ENCODE measurements around the gene TEDC2. TPM values are rescaled to one million over a fixed set of nuclear protein-coding genes. Genes with fewer than 3 reads are reported as not detected.

The TEDC2 gene
- total RNA-seq, 1 experiment from 2014 or later, result 45.4 TPM

GRCh38 chr16:2498531-2499253 lies 38.8 kb downstream of the TEDC2 start:
- Mint-ChIP-seq H3K9me3 (no peaks in the 10 kb centered on the region), H3K27ac (no peak overlapping the region), H3K4me3 (no peak overlapping the region), H3K4me1 (peaks cover 3 to 5% of the 10 kb centered on the region in 2 experiments), H3K27me3 (ENCODE audit: low read depth) (no peaks in the 10 kb centered on the region), H3K36me3 (ENCODE audit: insufficient read depth in 1 of 3, low read depth in 3 of 3) (peaks cover 0 to 18% (median 4%) of the 10 kb centered on the region in 3 experiments; a peak in 4 of 7 replicates)
- Histone ChIP-seq H3K4me2 (ENCODE audit: insufficient read depth, insufficient read length, low read length) (no peak overlapping the region), H3K27ac (ENCODE audit: insufficient read length, low read depth, low read length) (no peak overlapping the region), H2AK5ac (ENCODE audit: insufficient read length, low read length) (no peak overlapping the region), H3K14ac (ENCODE audit: insufficient read depth, low read length) (no peak overlapping the region), H3T11ph (ENCODE audit: low read length) (no peak overlapping the region), H3K23ac (ENCODE audit: insufficient read length, low read depth, low read length) (no peak overlapping the region), H3K18ac (ENCODE audit: insufficient read length, low read depth, low read length) (no peak overlapping the region), H4K91ac (ENCODE audit: insufficient read length, low read depth, low read length) (no peak overlapping the region), H2BK12ac (ENCODE audit: insufficient read length, low read depth, low read length) (no peak overlapping the region), H3K79me2 (ENCODE audit: insufficient read depth, low read length) (no peaks in the 10 kb centered on the region), H2BK120ac (ENCODE audit: low read depth, low read length, poor library complexity, severe bottlenecking) (no peak overlapping the region), H2BK5ac (ENCODE audit: insufficient read length, low read length) (no peak overlapping the region), H3K56ac (ENCODE audit: insufficient read length, low read depth, low read length) (no peak overlapping the region), H4K8ac (replicated peaks; ENCODE audit: insufficient read length, low read depth, low read length) (no peak overlapping the region), H3K4ac (ENCODE audit: low read depth, low read length) (no peak overlapping the region), H3K9me3 (ENCODE audit: control insufficient read depth, low read depth, low read length) (no peaks in the 10 kb centered on the region), H3K9ac (ENCODE audit: extremely low read depth, insufficient read length, low read length) (no peak overlapping the region), H2BK20ac (ENCODE audit: low read depth, low read length, poor library complexity, severe bottlenecking) (no peak overlapping the region), H3K23me2 (ENCODE audit: insufficient read length, low read depth, low read length, poor library complexity, severe bottlenecking) (peaks cover 3% of the 10 kb centered on the region), H3K4me1 (ENCODE audit: insufficient read depth, low read length) (no peaks in the 10 kb centered on the region), H2BK15ac (ENCODE audit: low read depth, low read length) (no peak overlapping the region), H3K79me1 (ENCODE audit: insufficient read depth, low read depth, low read length, poor library complexity, severe bottlenecking) (no peaks in the 10 kb centered on the region), H2AFZ (ENCODE audit: low read length) (no peak overlapping the region), H4K5ac (ENCODE audit: insufficient read length, low read depth, low read length) (no peak overlapping the region), H3K27me3 (ENCODE audit: insufficient read depth, low read length) (no peaks in the 10 kb centered on the region), H4K20me1 (ENCODE audit: control insufficient read depth, insufficient read depth, insufficient read length) (no peaks in the 10 kb centered on the region)
- no CpG with 5 or more reads among the region's 15 CpGs for WGBS (ENCODE audit: extremely low coverage, insufficient read length, low lambda C conversion rate)
- no peak for TF ChIP-seq CTCF (conservative IDR thresholded peaks at IDR 0.05)
- no peak for DNase-seq

All from H9 (cell line).